ENCODE results near the gene DPY19L3.

GRCh38 chr19:32372726-32373517, 32.6 kb upstream of the DPY19L3 start:
- TF ChIP-seq, protein P1, sequence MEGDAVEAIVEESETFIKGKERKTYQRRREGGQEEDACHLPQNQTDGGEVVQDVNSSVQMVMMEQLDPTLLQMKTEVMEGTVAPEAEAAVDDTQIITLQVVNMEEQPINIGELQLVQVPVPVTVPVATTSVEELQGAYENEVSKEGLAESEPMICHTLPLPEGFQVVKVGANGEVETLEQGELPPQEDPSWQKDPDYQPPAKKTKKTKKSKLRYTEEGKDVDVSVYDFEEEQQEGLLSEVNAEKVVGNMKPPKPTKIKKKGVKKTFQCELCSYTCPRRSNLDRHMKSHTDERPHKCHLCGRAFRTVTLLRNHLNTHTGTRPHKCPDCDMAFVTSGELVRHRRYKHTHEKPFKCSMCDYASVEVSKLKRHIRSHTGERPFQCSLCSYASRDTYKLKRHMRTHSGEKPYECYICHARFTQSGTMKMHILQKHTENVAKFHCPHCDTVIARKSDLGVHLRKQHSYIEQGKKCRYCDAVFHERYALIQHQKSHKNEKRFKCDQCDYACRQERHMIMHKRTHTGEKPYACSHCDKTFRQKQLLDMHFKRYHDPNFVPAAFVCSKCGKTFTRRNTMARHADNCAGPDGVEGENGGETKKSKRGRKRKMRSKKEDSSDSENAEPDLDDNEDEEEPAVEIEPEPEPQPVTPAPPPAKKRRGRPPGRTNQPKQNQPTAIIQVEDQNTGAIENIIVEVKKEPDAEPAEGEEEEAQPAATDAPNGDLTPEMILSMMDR (IDR thresholded peaks at IDR 0.05): no peak
- TF ChIP-seq POLR2A (IDR thresholded peaks at IDR 0.05): no peak
